Nephron (organoid): ENCODE measurements around the gene NEGR1.

ENCODE experiments used
- H3K27ac Mint-ChIP-seq, 3 experiments: 2 replicates each; pipeline ENCODE4 v1.8.0; 2020; ENCODE audit warnings: mixed read lengths in 3 of 3, mild to moderate bottlenecking in 2 of 3, moderate library complexity in 1 of 3
- H3K27me3 Mint-ChIP-seq: 2 replicates; pipeline ENCODE4 v1.8.0; 2021; ENCODE audit warnings: low read depth, mild to moderate bottlenecking, moderate library complexity, mixed read lengths
- H3K36me3 Mint-ChIP-seq: 2 replicates; pipeline ENCODE4 v1.8.0; 2020; ENCODE audit warnings: low read depth, mixed read lengths
- H3K4me1 Mint-ChIP-seq: 2 replicates; pipeline ENCODE4 v1.8.0; 2020; ENCODE audit warnings: mixed read lengths
- H3K4me3 Mint-ChIP-seq, 3 experiments: 2 replicates each; pipeline ENCODE4 v1.8.0; 2020; ENCODE audit warnings: mild to moderate bottlenecking in 3 of 3, mixed read lengths in 3 of 3, moderate library complexity in 2 of 3
- H3K9me3 Mint-ChIP-seq: 2 replicates; pipeline ENCODE4 v1.8.0; 2020; ENCODE audit warnings: mixed read lengths
- TF ChIP-seq, protein P1 (sequence below), 3 experiments: fragments of 200-600 bp; sonication (generic); IDR thresholded peaks; one replicate each; pipeline ENCODE4 v1.5.0; 2021; ENCODE audit warnings: antibody characterized with exemption in 3 of 3; ENCODE audit not compliant: unreplicated experiment in 3 of 3

NEGR1 gene

DNA sequence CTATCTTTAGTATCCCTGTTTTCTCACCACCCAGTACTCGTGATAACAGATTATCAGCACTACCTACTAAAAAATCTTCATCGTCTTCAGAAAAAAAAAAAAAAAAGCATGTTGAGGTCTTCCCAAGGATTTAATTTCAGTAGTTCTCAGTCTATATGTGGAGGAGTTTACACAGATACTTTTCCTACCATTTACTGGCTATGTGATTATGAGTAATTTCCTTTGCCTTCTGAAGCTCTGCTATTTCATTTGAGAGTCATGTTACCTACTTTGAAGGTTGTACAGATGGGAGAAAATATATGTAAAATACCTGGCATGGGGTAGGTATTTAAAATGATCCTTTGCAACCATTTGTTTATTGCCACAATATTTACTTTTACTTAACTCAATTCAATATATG lies 399.7 kb downstream of the NEGR1 start:
- Mint-ChIP-seq H3K36me3 (no peaks in the 10 kb centered on the region), H3K4me3 (no peak overlapping the region), H3K4me1 (peaks cover 12% of the 10 kb centered on the region), H3K27me3 (no peaks in the 10 kb centered on the region), H3K27ac (peak overlapping the region; percentile 7 to 38 (median 16)), H3K9me3 (no peaks in the 10 kb centered on the region)
- TF ChIP-seq, protein P1, sequence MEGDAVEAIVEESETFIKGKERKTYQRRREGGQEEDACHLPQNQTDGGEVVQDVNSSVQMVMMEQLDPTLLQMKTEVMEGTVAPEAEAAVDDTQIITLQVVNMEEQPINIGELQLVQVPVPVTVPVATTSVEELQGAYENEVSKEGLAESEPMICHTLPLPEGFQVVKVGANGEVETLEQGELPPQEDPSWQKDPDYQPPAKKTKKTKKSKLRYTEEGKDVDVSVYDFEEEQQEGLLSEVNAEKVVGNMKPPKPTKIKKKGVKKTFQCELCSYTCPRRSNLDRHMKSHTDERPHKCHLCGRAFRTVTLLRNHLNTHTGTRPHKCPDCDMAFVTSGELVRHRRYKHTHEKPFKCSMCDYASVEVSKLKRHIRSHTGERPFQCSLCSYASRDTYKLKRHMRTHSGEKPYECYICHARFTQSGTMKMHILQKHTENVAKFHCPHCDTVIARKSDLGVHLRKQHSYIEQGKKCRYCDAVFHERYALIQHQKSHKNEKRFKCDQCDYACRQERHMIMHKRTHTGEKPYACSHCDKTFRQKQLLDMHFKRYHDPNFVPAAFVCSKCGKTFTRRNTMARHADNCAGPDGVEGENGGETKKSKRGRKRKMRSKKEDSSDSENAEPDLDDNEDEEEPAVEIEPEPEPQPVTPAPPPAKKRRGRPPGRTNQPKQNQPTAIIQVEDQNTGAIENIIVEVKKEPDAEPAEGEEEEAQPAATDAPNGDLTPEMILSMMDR (IDR thresholded peaks at IDR 0.05; ENCODE audit: unreplicated experiment in 3 of 3): no peak

DNA sequence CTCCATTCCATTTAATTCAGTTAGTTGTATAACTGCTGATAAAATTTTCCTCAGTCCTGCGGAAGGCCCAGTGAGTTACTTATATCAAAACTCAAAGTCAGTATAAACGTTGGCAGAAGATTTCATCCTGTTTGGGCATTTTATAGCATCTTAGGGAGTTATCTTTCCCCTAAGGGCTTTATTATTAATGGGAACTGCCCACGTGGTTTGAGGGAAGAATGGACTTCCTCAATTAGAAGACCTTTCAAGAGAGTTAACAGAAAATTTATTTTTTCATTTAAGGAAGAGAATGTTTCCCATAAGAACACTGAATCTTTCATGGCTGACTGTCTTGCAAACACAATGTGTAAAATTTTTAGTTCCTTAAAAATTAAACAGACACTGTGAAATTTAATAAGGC lies 400.1 kb downstream of the NEGR1 start:
- no peaks in the 10 kb centered on the region for H3K36me3 Mint-ChIP-seq
- no peak overlapping the region for H3K4me3 Mint-ChIP-seq
- H3K9me3 Mint-ChIP-seq: no peaks in the 10 kb centered on the region
- peaks cover 12% of the 10 kb centered on the region for H3K4me1 Mint-ChIP-seq
- no peaks in the 10 kb centered on the region for H3K27me3 Mint-ChIP-seq
- peak overlapping the region; percentile 7 to 38 (median 16) for H3K27ac Mint-ChIP-seq
- TF ChIP-seq, protein P1 (IDR thresholded peaks at IDR 0.05; ENCODE audit: unreplicated experiment in 3 of 3): no peak

DNA sequence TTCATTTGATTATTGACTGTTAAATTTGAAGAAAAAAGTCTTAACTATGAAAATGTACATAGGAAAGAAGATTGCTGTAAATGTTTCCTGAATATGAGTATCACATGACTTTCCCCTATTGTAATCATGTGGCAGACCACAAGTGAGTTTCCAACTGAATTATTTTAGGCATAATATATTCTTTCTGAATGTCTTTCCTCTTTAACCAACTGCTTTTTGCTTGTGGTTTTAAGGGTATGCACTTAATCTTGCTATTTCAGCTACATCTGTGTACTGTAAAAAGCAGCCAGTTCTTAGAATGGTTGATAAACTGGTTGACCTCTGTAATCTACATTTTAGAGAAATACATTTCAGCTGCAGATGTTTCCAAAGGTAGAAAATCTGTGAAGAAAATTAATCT lies 400.7 kb downstream of the NEGR1 start:
- Mint-ChIP-seq H3K27ac (peak overlapping the region in 1 of 3 experiments; percentile 38), H3K9me3 (no peaks in the 10 kb centered on the region), H3K4me1 (peaks cover 12% of the 10 kb centered on the region), H3K4me3 (no peak overlapping the region), H3K36me3 (no peaks in the 10 kb centered on the region), H3K27me3 (no peaks in the 10 kb centered on the region)
- TF ChIP-seq, protein P1 (IDR thresholded peaks at IDR 0.05; ENCODE audit: unreplicated experiment in 3 of 3): no peak

DNA sequence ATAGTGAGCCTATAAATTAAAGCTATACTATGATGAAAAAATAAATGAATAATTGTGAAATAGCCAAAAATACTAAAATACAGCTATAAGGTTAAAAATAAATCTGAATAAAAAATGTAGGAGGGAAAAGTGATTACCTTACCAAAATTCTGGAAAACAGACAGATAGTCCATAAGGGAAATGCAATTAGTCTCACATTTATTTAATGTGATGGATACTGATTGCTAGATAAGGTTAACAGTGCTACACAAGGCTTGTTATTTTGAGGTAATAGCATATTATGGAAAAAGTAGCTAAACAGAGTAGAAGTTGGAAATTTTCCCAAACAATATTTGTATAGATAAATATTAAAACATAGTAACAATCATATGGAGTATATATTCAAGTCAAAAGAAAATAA lies 413.0 kb downstream of the NEGR1 start:
- H3K27me3 Mint-ChIP-seq: peaks cover 4% of the 10 kb centered on the region
- H3K4me1 Mint-ChIP-seq: peaks cover 4% of the 10 kb centered on the region
- TF ChIP-seq, protein P1 (IDR thresholded peaks at IDR 0.05; ENCODE audit: unreplicated experiment in 3 of 3): no peak
- H3K36me3 Mint-ChIP-seq: no peaks in the 10 kb centered on the region
- no peaks in the 10 kb centered on the region for H3K9me3 Mint-ChIP-seq
- no peak overlapping the region for H3K4me3 Mint-ChIP-seq
- no peak overlapping the region for H3K27ac Mint-ChIP-seq

DNA sequence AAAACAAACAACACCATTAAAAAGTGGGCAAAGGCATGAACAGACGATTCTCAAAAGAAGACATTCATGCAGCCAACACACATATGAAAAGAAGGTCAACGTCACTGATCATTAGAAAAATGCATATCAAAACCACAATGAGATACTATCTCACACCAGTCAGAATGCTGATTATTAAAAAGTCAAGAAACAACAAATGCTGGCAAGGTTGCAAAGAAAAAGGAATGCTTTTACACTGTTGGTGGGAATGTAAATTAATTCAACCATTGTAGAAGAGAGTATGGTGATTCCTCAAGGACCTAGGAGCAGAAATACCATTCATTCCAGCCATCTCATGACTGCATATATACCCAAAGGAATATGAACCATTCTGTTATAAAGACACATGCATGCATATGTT lies 419.6 kb downstream of the NEGR1 start:
- no peak overlapping the region for H3K27ac Mint-ChIP-seq
- H3K27me3 Mint-ChIP-seq: peaks cover 4% of the 10 kb centered on the region
- H3K36me3 Mint-ChIP-seq: no peaks in the 10 kb centered on the region
- H3K4me1 Mint-ChIP-seq: peaks cover 9% of the 10 kb centered on the region
- TF ChIP-seq, protein P1 (IDR thresholded peaks at IDR 0.05; ENCODE audit: unreplicated experiment in 3 of 3): no peak
- no peak overlapping the region for H3K4me3 Mint-ChIP-seq
- no peaks in the 10 kb centered on the region for H3K9me3 Mint-ChIP-seq

DNA sequence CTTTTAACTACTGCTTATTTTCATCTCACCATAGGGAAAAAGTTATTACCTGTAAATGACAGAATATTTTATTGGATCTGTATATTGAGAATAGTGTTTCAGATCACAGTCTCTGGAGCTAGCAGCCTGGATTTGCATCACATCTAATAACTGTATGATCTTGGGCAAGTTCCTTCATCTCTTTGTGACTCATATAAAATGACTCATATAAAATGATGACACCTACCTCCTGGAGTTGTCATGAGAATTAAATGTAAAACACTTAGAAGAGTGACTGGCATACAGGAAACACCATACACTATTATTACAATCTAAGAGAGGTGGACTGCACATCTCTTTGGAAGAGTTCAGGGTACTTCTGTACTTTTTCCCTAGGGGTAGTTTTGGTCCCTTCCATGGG lies 421.3 kb downstream of the NEGR1 start:
- no peak overlapping the region for H3K4me3 Mint-ChIP-seq
- H3K9me3 Mint-ChIP-seq: no peaks in the 10 kb centered on the region
- TF ChIP-seq, protein P1 (IDR thresholded peaks at IDR 0.05; ENCODE audit: unreplicated experiment in 3 of 3): no peak

More for the DNA sequence above, 421.3 kb downstream of the NEGR1 start:
- Mint-ChIP-seq H3K36me3 (no peaks in the 10 kb centered on the region), H3K27me3 (no peaks in the 10 kb centered on the region), H3K4me1 (peaks cover 5% of the 10 kb centered on the region), H3K27ac (no peak overlapping the region)
